ENCODE results near the gene CROCC2.

Gene CROCC2

DNA sequence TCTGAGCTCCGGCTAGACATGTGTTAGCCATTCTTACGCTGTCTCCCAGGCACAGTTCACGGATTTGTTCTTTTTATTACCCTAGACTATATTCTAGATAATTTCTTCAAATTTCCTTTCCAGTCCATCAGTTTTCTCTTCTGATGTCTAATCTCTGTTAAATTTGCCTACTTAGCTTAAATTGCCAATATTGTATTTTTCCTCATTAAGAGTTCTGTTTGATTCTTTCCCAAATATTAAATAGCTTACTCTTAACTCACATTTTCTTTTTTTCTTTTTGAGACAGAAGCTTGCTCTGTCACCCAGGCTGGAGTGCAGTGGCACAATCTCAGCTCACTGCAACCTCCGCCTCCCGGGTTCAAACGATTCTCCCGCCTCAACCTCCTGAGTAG lies 21.2 kb downstream of the CROCC2 start:
- ChIA-PET CTCF (interaction anchor here (2.0 kb wide), 1 partner anchor 12 kb away, joined by 10 read pairs; no protein-coding TSS in a partner anchor), POLR2A (no interaction called here)
- TF ChIP-seq FOXK2 (IDR thresholded peaks at IDR 0.05) (no peak), ARNT (IDR thresholded peaks at IDR 0.05) (no peak), SUZ12 (IDR thresholded peaks at IDR 0.05) (no peak), SP1 (IDR thresholded peaks at IDR 0.05) (no peak), NFRKB (IDR thresholded peaks at IDR 0.05) (no peak), FOXM1 (IDR thresholded peaks at IDR 0.05; ENCODE audit: borderline replicate concordance) (no peak), FOXA1 (IDR thresholded peaks at IDR 0.05) (no peak), CTBP1 (IDR thresholded peaks at IDR 0.05; ENCODE audit: borderline replicate concordance) (no peak), LEF1 (IDR thresholded peaks at IDR 0.05; ENCODE audit: borderline replicate concordance) (no peak), HDGF (IDR thresholded peaks at IDR 0.05; ENCODE audit: borderline replicate concordance) (no peak), ELF4 (IDR thresholded peaks at IDR 0.05) (no peak)
- no peak for DNase-seq (ENCODE audit: extremely low spot score)

DNA sequence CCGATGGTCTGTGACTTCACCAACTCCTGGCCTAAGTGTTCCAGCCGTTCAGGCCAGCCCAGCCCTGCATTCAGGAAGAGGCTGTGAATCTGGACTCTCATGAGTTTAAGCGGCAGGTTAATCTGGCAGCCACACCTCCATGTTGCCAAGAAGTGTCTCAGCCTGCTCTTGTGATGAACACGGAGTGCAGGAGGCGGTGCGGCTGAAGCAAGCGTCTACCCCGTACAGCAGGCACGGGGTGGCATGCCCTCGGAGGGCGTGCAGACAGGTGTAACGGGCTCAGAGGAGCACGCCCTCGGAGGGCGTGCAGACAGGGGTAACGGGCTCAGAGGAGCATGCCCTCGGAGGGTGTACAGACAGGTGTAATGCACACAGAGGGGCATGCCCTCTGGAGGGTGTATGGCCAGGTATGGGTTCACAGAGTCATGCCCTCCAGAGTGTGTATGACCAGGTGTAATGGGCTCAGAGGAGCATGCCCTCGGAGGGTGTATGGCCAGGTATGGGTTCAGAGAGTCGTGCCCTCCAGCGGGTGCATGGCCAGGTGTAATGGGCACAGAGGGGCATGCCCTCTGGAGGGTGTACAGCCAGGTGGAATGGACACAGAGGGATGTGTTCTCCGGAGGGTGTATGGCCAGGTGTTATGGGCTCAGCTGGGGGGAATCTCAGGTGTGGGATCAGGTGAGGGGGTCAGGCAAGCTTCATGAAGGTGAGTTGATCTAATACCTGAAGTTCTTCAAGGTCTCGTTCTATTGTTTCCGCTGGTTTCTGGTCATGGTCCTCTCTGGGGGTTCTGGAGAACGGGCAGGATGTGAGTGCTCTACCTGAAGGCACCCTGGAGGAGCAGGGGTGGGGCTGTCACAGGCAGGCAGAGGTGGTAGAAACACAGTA lies 22.6 kb downstream of the CROCC2 start:
- DNase-seq (ENCODE audit: extremely low spot score), result no peak
- no peak for TF ChIP-seq HDGF (IDR thresholded peaks at IDR 0.05; ENCODE audit: borderline replicate concordance)
- TF ChIP-seq CTBP1 (IDR thresholded peaks at IDR 0.05; ENCODE audit: borderline replicate concordance), result no peak
- TF ChIP-seq, protein P1, sequence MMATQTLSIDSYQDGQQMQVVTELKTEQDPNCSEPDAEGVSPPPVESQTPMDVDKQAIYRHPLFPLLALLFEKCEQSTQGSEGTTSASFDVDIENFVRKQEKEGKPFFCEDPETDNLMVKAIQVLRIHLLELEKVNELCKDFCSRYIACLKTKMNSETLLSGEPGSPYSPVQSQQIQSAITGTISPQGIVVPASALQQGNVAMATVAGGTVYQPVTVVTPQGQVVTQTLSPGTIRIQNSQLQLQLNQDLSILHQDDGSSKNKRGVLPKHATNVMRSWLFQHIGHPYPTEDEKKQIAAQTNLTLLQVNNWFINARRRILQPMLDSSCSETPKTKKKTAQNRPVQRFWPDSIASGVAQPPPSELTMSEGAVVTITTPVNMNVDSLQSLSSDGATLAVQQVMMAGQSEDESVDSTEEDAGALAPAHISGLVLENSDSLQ (IDR thresholded peaks at IDR 0.05), result no peak
- TF ChIP-seq ZNF384 (IDR thresholded peaks at IDR 0.05), result no peak
- no peak for TF ChIP-seq L3MBTL2 (conservative IDR thresholded peaks at IDR 0.05)
- TF ChIP-seq ELF4 (IDR thresholded peaks at IDR 0.05), result no peak
- TF ChIP-seq TARDBP (IDR thresholded peaks at IDR 0.05), result no peak
- TF ChIP-seq FOXM1 (IDR thresholded peaks at IDR 0.05; ENCODE audit: borderline replicate concordance), result no peak
- TF ChIP-seq NFRKB (IDR thresholded peaks at IDR 0.05), result no peak
- no peak for TF ChIP-seq SUZ12 (IDR thresholded peaks at IDR 0.05)
- TF ChIP-seq FOXK2 (IDR thresholded peaks at IDR 0.05), result no peak
- TF ChIP-seq BHLHE40 (IDR thresholded peaks at IDR 0.05; ENCODE audit: borderline replicate concordance), result no peak
- no peak for TF ChIP-seq LEF1 (IDR thresholded peaks at IDR 0.05; ENCODE audit: borderline replicate concordance)
- ChIA-PET CTCF (no interaction called here), POLR2A (no interaction called here)

DNA sequence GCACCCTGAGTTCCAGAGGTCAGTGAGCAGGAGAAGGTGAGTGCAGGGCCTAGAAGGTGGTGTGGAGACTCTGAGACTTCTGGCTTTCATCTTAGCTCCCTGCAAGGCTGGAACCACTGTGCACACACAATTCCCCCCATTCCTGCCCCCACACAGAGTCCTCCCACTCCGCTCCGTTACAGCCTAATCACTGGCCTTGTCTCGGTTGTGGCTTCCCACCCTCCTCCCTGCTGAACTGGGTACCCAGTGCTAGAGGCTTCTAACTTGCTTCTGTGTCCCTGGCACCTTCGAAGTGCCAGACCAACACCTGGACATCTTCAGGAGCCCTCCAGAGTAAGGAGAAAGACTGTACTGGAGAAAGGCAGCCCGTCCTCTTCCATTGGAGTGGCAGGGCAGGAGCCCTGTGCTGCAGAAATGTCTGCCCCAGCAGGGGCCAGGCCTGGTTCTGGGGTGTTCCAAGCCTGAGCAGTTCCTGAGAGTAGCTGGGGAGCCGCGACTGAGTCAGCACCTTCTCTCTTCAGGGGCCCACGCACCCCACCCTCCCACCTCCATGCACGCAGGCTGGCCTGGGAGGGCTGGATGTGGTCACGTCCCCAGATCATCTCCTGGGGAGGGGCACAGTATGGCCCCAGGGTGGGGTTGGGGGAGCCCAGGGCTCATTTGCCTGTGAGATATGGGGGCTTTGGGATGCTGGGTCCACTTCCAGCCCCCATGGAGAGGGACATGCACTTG lies 23.4 kb downstream of the CROCC2 start:
- no peak for TF ChIP-seq HDGF (IDR thresholded peaks at IDR 0.05; ENCODE audit: borderline replicate concordance)
- no peak for TF ChIP-seq SUZ12 (IDR thresholded peaks at IDR 0.05)
- TF ChIP-seq FOXA1 (IDR thresholded peaks at IDR 0.05), result no peak
- TF ChIP-seq, protein P1 (IDR thresholded peaks at IDR 0.05), result no peak
- POLR2A ChIA-PET, result no interaction called here
- CTCF ChIA-PET, result no interaction called here
- no peak for DNase-seq (ENCODE audit: extremely low spot score)

DNA sequence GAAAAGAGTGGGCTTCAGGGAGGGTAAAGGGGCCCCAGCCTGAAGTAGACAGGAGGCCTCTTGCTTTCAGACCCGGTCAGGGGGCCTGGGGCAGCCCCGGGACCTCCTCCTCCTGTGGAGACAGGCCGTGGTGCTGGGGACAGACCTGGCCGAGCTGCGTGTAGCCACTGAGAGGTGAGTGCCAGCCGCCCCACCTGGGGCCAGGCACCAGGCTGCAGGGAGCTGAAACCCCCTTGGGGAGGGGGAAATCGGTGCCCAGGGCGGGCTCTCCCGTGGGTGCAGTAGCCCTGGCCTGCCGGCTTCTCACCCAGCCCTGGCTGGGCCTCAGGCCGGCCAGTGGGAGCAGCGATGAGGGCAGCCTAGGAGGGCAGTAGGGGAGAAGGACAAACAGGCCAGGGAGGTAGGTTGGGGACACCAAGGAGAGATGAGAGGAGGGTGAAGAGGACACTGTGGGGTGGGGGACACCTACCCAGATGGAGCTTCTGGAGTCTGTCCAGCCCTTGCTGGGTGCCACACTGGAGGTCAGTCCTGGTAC lies 24.0 kb downstream of the CROCC2 start:
- POLR2A ChIA-PET, result no interaction called here
- CTCF ChIA-PET, result no interaction called here
- TF ChIP-seq SP1 (IDR thresholded peaks at IDR 0.05), result no peak
- TF ChIP-seq HDGF (IDR thresholded peaks at IDR 0.05; ENCODE audit: borderline replicate concordance), result no peak
- no peak for TF ChIP-seq FOXA1 (IDR thresholded peaks at IDR 0.05)
- no peak for TF ChIP-seq L3MBTL2 (conservative IDR thresholded peaks at IDR 0.05)
- TF ChIP-seq CTBP1 (IDR thresholded peaks at IDR 0.05; ENCODE audit: borderline replicate concordance), result no peak
- TF ChIP-seq NFRKB (IDR thresholded peaks at IDR 0.05), result no peak
- no peak for TF ChIP-seq BHLHE40 (IDR thresholded peaks at IDR 0.05; ENCODE audit: borderline replicate concordance)
- TF ChIP-seq, protein P1 (IDR thresholded peaks at IDR 0.05), result no peak
- TF ChIP-seq LEF1 (IDR thresholded peaks at IDR 0.05; ENCODE audit: borderline replicate concordance), result no peak
- no peak for TF ChIP-seq FOXK2 (IDR thresholded peaks at IDR 0.05)
- no peak for DNase-seq (ENCODE audit: extremely low spot score)

DNA sequence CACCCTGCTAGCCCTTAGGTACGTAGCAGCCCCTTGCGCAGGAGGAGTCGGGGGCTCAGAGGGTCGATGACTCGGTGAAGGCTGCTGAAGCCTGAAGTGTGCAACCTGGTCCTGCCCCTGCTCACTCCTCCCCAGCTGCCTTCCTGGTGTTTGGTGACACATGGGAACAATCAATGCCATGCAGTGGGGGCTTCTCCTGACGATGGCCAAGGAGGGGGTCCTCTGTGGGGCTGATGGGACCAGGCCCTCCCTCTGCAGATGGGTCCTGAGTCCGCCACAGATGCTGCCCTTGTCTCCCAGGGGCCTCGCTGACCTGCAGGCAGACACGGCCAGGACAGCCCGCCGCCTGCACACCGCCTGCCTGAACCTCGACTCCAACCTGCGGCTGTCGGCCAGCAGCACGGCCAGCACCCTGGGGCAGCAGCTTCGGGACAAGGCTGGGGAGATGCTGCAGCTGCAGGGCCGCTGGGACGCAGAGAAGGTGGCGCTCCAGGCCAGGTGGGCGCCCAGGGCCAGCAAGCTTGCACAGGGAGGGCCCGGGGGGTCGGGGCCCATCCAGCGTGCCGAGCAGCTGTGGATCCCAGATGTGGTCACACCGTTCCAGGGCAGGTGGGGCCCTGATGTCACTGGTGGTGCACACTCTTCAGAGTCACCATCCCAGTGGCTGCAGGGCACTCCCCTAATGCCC lies 24.6 kb downstream of the CROCC2 start:
- no peak for DNase-seq (ENCODE audit: extremely low spot score)
- ChIA-PET POLR2A (no interaction called here), CTCF (no interaction called here)
- TF ChIP-seq BHLHE40 (IDR thresholded peaks at IDR 0.05; ENCODE audit: borderline replicate concordance) (no peak), SUZ12 (IDR thresholded peaks at IDR 0.05) (no peak), TARDBP (IDR thresholded peaks at IDR 0.05) (no peak), NFRKB (IDR thresholded peaks at IDR 0.05) (no peak), FOXA1 (IDR thresholded peaks at IDR 0.05) (no peak), ELF4 (IDR thresholded peaks at IDR 0.05) (no peak), ZNF384 (IDR thresholded peaks at IDR 0.05) (no peak), SP1 (IDR thresholded peaks at IDR 0.05) (no peak), ARNT (IDR thresholded peaks at IDR 0.05) (no peak), FOXM1 (IDR thresholded peaks at IDR 0.05; ENCODE audit: borderline replicate concordance) (no peak), HDGF (IDR thresholded peaks at IDR 0.05; ENCODE audit: borderline replicate concordance) (no peak), L3MBTL2 (conservative IDR thresholded peaks at IDR 0.05) (no peak), LEF1 (IDR thresholded peaks at IDR 0.05; ENCODE audit: borderline replicate concordance) (no peak), FOXK2 (IDR thresholded peaks at IDR 0.05) (no peak), CTBP1 (IDR thresholded peaks at IDR 0.05; ENCODE audit: borderline replicate concordance) (no peak)
- TF ChIP-seq, protein P1 (IDR thresholded peaks at IDR 0.05), result no peak
